Stromal cell of bone marrow (primary cell): ENCODE measurements around the gene DDX6.
"Not testable (repeated sequence)": the region's sequence is repeated elsewhere in the genome, so short reads cannot be mapped to it uniquely, and the experiment has no call there.

ENCODE experiments used
- DNase-seq: peaks from one replicate; pipeline ENCODE4 v3.0.0-alpha.2; 2012; ENCODE audit warnings: low read depth

DDX6 gene

GRCh38 chr11:118791961-118792569 is 1.1 kb upstream of the DDX6 start:
- no peak for DNase-seq

GRCh38 chr11:118790357-118791110 is 430 bp downstream of the DDX6 start:
- DNase-seq, result peak; percentile 36

- DNase-seq, result no peak
Observed at GRCh38 chr11:118789501-118790356, 1.2 kb downstream of the DDX6 start.

- no peak for DNase-seq
Observed at GRCh38 chr11:118786657-118787056, 4.3 kb downstream of the DDX6 start.

- peak; percentile 38 for DNase-seq
Observed at GRCh38 chr11:118785362-118785761, 5.6 kb downstream of the DDX6 start.

GRCh38 chr11:118783724-118784495 is 7.1 kb downstream of the DDX6 start:
- DNase-seq, result no peak

- not testable (repeated sequence) for DNase-seq
Observed at GRCh38 chr11:118783324-118783723, 7.6 kb downstream of the DDX6 start.

- no peak for DNase-seq
Observed at GRCh38 chr11:118778898-118779297, 12.1 kb downstream of the DDX6 start.

- DNase-seq, result no peak
Observed at GRCh38 chr11:118774032-118774431, 16.9 kb downstream of the DDX6 start.

GRCh38 chr11:118771547-118772288 is 19.2 kb downstream of the DDX6 start:
- no peak for DNase-seq

GRCh38 chr11:118768690-118769089 is 22.3 kb downstream of the DDX6 start:
- DNase-seq, result no peak

- DNase-seq, result no peak
Observed at GRCh38 chr11:118766035-118766434, 24.9 kb downstream of the DDX6 start.

GRCh38 chr11:118765095-118765691 is 25.8 kb downstream of the DDX6 start:
- DNase-seq, result not testable (repeated sequence)

GRCh38 chr11:118763041-118763440 is 27.9 kb downstream of the DDX6 start:
- DNase-seq, result no peak

GRCh38 chr11:118761981-118762380 is 29.0 kb downstream of the DDX6 start:
- DNase-seq, result not testable (repeated sequence)

GRCh38 chr11:118757876-118758399 is 33.0 kb downstream of the DDX6 start:
- DNase-seq, result no peak

- no peak for DNase-seq
Observed at GRCh38 chr11:118752654-118753053, 38.3 kb downstream of the DDX6 start.

- no peak for DNase-seq
Observed at GRCh38 chr11:118749429-118749828, 41.5 kb downstream of the DDX6 start.

- DNase-seq, result no peak
Observed at GRCh38 chr11:118748056-118748455, 42.9 kb downstream of the DDX6 start.

- no peak for DNase-seq
Observed at GRCh38 chr11:118746988-118747585, 43.9 kb downstream of the DDX6 start.
